Fibroblast of villous mesenchyme (primary cell): ENCODE results near the gene CLEC2L. TPM values are rescaled to one million over a fixed set of nuclear protein-coding genes. Genes with fewer than 3 reads are reported as not detected.

Experiments
- DNase-seq: peaks from one replicate; pipeline ENCODE4 v3.0.0-alpha.2; 2010; ENCODE audit warnings: low read depth
- H3K4me3 ChIP-seq: 2 replicates; pipeline ENCODE4 v1.5.1; 2011; ENCODE audit warnings: low read depth, mild to moderate bottlenecking, low read length
- total RNA-seq: library from RNA; depleted of rRNA; stranded (reverse); fragments of >200 nt; gene quantifications from 2 replicates; pipeline ENCODE4 v1.2.3, GENCODE V29; 2012
- TF ChIP-seq, protein P1 (sequence below): IDR thresholded peaks from 2 replicates; pipeline ENCODE4 v1.5.1; 2012; ENCODE audit warnings: low read depth, mild to moderate bottlenecking, low read length; ENCODE audit not compliant: insufficient read depth

Gene CLEC2L
- total RNA-seq, 1 donor = not detected

DNA sequence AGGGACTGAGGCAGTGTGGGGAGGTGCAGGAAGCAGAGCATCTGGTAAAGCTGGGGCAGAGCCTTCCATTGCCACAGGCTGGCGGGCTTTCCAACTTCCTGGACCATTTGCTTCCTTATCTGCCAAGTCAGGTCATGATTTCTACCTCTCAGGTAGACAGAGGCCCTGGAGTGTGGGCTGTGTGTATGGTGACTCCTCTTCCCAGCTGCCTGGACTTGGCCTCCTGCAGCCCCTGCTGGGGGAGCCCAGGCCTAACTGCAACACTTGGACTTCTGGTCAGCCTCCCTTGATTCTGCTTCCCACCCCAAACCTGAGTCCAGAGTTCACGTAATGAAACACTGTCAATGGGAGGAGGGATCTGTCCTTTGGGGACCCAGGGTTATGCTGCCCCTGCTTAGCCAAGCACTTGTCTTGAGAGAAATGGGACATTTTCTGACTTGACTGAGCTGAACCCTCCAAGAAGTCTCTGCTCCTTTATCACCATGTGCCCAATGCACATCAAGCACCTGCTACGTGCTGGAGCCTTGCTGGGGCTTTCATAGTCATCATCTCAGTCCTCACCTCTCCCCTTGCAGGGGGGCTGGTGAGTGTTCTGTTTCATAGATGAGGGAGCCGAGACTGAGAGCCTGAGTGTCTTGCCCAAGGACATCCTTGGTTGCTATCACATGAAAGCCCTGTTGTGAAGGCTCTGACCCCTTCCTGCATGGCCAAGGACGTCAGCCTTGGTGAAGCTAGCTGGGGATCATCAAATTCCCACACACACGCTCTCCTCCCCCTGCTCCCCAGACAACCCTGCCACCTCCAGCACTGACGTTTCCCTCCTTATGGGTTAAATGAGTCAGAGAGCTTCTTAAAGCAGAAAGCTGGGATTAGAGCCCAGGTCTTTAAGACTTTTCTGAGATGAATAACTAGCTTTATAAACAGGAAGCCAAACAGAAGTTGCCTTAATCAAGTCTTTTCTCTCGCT is 3.4 kb downstream of the CLEC2L start:
- H3K4me3 ChIP-seq = no peak overlapping the region
- peak; percentile 85 for DNase-seq
- TF ChIP-seq, protein P1, sequence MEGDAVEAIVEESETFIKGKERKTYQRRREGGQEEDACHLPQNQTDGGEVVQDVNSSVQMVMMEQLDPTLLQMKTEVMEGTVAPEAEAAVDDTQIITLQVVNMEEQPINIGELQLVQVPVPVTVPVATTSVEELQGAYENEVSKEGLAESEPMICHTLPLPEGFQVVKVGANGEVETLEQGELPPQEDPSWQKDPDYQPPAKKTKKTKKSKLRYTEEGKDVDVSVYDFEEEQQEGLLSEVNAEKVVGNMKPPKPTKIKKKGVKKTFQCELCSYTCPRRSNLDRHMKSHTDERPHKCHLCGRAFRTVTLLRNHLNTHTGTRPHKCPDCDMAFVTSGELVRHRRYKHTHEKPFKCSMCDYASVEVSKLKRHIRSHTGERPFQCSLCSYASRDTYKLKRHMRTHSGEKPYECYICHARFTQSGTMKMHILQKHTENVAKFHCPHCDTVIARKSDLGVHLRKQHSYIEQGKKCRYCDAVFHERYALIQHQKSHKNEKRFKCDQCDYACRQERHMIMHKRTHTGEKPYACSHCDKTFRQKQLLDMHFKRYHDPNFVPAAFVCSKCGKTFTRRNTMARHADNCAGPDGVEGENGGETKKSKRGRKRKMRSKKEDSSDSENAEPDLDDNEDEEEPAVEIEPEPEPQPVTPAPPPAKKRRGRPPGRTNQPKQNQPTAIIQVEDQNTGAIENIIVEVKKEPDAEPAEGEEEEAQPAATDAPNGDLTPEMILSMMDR = no peak

DNA sequence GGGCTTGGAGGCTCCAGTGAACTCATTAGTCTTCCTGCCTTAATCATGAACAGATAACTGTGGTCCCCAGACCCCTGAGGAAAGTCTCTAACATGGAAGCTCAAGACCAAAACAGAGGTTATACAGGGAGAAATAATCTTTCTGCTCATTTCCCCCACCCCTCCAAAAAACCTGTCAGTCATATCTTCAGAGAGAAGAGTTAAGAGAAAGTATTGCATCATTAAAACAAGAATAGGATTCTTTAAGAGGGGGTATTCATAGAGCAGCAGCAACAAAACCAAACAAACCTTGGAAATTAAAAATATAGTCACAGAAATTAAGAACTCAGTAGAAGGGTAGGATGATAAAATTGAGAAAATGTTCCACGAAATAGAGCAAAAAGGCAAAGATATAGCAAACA is 7.6 kb downstream of the CLEC2L start:
- no peak overlapping the region for H3K4me3 ChIP-seq
- DNase-seq = no peak
- TF ChIP-seq, protein P1 = no peak

DNA sequence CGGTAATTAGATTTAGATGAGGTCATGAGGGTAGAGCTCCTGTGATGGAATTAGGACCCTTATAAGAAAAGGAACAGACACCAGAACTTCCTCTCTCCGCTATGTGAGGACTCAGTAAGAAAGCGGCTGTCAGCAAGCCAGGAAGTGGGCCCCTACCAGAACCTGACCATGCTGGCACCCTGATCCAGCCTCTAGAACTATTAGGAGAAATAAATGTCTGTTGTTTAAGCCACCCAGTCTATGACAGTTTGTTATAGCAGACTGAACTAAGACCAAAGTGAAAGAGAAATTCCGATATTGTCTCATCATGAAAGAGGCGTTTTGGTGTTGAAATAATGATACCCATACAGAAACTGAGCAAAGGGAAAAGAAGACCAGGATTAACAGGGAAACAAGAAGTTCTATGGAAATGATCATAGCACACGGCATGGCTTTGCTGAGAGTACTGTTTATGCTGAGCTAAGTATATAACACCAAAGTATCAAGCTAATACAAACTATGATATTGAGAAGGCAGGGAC is 9.2 kb downstream of the CLEC2L start:
- no peak for DNase-seq
- TF ChIP-seq, protein P1 = no peak
- H3K4me3 ChIP-seq = no peak overlapping the region

DNA sequence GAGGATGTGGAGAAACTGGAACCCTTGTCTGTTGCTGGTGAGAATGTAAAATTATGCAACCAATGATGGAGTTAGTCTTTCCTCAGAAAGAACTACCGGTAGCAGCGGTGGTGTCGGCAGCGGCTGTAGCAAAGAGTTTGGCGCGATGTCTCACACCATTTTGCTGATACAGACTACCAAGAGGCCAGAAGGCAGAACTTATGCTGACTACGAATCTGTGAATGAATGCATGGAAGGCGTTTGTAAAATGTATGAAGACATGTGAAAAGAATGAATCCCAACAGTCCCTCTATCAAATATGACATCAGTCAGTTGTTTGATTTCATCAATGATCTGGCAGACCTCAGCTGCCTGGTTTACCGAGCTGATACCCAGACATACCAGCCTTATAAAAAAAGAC is 10.6 kb downstream of the CLEC2L start:
- DNase-seq = no peak
- no peak overlapping the region for H3K4me3 ChIP-seq
- TF ChIP-seq, protein P1 = no peak

DNA sequence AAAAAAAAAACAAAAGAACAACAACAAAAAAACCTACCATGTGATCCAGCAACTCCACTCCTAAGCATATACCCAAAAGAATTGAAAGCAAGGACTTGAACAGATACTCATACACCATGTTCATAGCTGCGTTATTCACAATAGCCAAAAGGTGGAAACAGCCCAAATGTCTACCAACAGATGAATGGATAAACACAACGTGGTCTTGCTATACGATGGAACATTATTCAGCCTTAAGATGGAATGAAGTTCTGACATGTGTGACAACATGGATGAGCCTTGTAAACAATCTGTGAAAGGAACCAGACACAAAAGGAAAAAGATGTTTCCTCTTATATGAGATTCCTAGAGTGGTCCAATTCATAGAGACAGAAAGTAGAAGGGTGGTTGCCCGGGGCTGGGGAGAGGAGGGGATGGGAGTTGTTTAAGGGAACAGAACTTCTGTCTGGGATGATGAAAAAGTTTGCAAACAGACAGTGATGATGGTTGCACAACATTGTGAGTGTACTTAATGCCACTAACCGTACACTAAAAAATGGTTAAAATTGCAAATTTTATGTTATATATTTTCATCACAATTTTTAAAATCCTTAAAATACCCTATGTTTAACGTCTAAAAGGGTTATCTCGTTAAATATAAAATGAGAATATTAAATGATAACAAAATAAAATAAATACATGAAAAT is 11.6 kb downstream of the CLEC2L start:
- DNase-seq = no peak
- H3K4me3 ChIP-seq = no peak overlapping the region
- TF ChIP-seq, protein P1 = no peak

DNA sequence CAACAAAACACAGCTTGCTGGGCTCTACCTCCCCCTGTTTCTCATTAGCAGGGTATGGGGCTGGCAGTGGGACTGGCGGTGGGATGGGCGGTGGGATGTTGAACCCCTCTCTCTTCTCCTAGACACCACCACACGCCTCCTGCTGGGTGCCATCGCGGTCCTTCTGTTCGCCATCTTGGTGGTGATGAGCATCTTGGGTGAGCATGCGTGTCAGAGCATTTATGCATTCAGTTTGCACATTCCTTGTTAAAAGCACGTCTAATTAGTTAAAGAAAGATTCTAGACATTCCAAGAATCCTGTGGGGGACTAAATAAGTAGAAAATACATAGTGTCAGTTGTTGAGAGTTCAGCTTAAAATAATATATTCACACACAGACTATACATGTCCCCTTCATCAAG is 12.7 kb downstream of the CLEC2L start:
- DNase-seq = no peak
- TF ChIP-seq, protein P1 = no peak
- no peak overlapping the region for H3K4me3 ChIP-seq
